HEK293 (cell line): ENCODE data around the gene FXYD3.

Experiments used
- ZBTB26 ChIP-seq: fragments of 450-650 bp; formaldehyde crosslinking; optimal IDR thresholded peaks from 2 replicates; pipeline ENCODE3; 2016; ENCODE audit warnings: missing biosample characterization, mild to moderate bottlenecking, missing genetic modification characterization
- ZNF248 ChIP-seq: fragments of 450-650 bp; formaldehyde crosslinking; IDR thresholded peaks from 2 replicates; pipeline ENCODE4 v1.5.1; 2017; ENCODE audit warnings: missing biosample characterization, missing genetic modification characterization
- TF ChIP-seq, protein P1 (sequence below): fragments of 450-650 bp; formaldehyde crosslinking; IDR thresholded peaks from 2 replicates; pipeline ENCODE4 v1.5.1; 2016; ENCODE audit warnings: missing biosample characterization, missing genetic modification characterization

GRCh38 chr19:35104361-35104760 lies 11.3 kb upstream of the FXYD3 start:
- TF ChIP-seq, protein P1, sequence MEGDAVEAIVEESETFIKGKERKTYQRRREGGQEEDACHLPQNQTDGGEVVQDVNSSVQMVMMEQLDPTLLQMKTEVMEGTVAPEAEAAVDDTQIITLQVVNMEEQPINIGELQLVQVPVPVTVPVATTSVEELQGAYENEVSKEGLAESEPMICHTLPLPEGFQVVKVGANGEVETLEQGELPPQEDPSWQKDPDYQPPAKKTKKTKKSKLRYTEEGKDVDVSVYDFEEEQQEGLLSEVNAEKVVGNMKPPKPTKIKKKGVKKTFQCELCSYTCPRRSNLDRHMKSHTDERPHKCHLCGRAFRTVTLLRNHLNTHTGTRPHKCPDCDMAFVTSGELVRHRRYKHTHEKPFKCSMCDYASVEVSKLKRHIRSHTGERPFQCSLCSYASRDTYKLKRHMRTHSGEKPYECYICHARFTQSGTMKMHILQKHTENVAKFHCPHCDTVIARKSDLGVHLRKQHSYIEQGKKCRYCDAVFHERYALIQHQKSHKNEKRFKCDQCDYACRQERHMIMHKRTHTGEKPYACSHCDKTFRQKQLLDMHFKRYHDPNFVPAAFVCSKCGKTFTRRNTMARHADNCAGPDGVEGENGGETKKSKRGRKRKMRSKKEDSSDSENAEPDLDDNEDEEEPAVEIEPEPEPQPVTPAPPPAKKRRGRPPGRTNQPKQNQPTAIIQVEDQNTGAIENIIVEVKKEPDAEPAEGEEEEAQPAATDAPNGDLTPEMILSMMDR (tag by site-specific recombination), result no peak
- TF ChIP-seq ZBTB26 (tag by site-specific recombination), result no peak
- TF ChIP-seq ZNF248 (tag by site-specific recombination), result no peak
